Smooth muscle cell (in vitro differentiated cells): ENCODE measurements around the gene GLRA3. TPM values are rescaled to one million over a fixed set of nuclear protein-coding genes. Genes with fewer than 3 reads are reported as not detected.

Experiments
- DNase-seq: peaks from one replicate; lab custom pipeline; 2025; ENCODE audit not compliant: unreplicated experiment; lab: John Stamatoyannopoulos, UW
- H2AFZ ChIP-seq: fragments of 200-600 bp; sonication (generic); 2 replicates; pipeline ENCODE4 v1.6.0; 2016; ENCODE audit warnings: antibody characterized with exemption, low read depth, mild to moderate bottlenecking
- H3F3A ChIP-seq: fragments of 200-600 bp; sonication (generic); 2 replicates; pipeline ENCODE4 v1.6.0; 2017; ENCODE audit warnings: antibody characterized with exemption, low read depth
- H3K27ac ChIP-seq: fragments of 200-600 bp; sonication (generic); 2 replicates; pipeline ENCODE4 v1.5.1; 2016; ENCODE audit warnings: low read depth, mild to moderate bottlenecking
- H3K27me3 ChIP-seq: fragments of 200-600 bp; sonication (generic); 2 replicates; pipeline ENCODE4 v1.6.1; 2016; ENCODE audit warnings: low read depth, mild to moderate bottlenecking
- H3K36me3 ChIP-seq: fragments of 200-600 bp; sonication (generic); 2 replicates; pipeline ENCODE4 v1.5.1; 2016; ENCODE audit warnings: low read depth
- H3K4me1 ChIP-seq: fragments of 200-600 bp; sonication (generic); 2 replicates; pipeline ENCODE4 v1.5.1; 2016; ENCODE audit warnings: low read depth
- H3K4me2 ChIP-seq: fragments of 200-600 bp; sonication (generic); 2 replicates; pipeline ENCODE4 v1.6.0; 2016; ENCODE audit warnings: mild to moderate bottlenecking
- H3K4me3 ChIP-seq: fragments of 200-600 bp; sonication (generic); 2 replicates; pipeline ENCODE4 v1.5.1; 2016; ENCODE audit warnings: mild to moderate bottlenecking
- H3K79me2 ChIP-seq: fragments of 200-600 bp; sonication (generic); 2 replicates; pipeline ENCODE4 v1.6.0; 2016; ENCODE audit warnings: low read depth, mild to moderate bottlenecking
- H3K9ac ChIP-seq: fragments of 200-600 bp; sonication (generic); 2 replicates; pipeline ENCODE4 v1.6.0; 2016; ENCODE audit warnings: low read depth
- H3K9me3 ChIP-seq: fragments of 200-600 bp; sonication (generic); replicated peaks from 2 replicates; pipeline ENCODE4 v1.5.1; 2016; ENCODE audit warnings: low read depth
- H4K20me1 ChIP-seq: fragments of 200-600 bp; sonication (generic); 2 replicates; pipeline ENCODE4 v1.6.0; 2016; ENCODE audit warnings: low read depth
- CTCF ChIP-seq: fragments of 200-600 bp; sonication (generic); IDR thresholded peaks from 2 replicates; pipeline ENCODE4 v1.5.1; 2017; ENCODE audit warnings: borderline replicate concordance, mild to moderate bottlenecking, antibody characterized with exemption; ENCODE audit not compliant: insufficient read depth, poor library complexity, severe bottlenecking
- WGBS: methylation state at CpG from one replicate; pipeline ENCODE4 v1.1.7; 2016; ENCODE audit warnings: low lambda C conversion rate; 5-methylcytosine and 5-hydroxymethylcytosine counted together
- polyA plus RNA-seq: library from polyadenylated mRNA; unstranded; fragments of >200 nt; fragmentation: Nextera tagmentation; extraction: Ambion mirVana; gene quantifications from 2 replicates; pipeline ENCODE4 v1.2.1, GENCODE V29; 2016
- total RNA-seq: library from RNA; depleted of rRNA; stranded (reverse); fragments of >200 nt; gene quantifications from 2 replicates; pipeline ENCODE4 v1.2.3, GENCODE V29; 2014

Gene GLRA3
- total and polyA plus RNA-seq, 2 experiments from 2014 or later: not detected

- no peaks in the 10 kb centered on the region for H4K20me1 ChIP-seq
- no peak overlapping the region for H3K4me3 ChIP-seq
- H3K4me2 ChIP-seq: no peak overlapping the region
- H3K9ac ChIP-seq: no peak overlapping the region
- no peaks in the 10 kb centered on the region for H3K9me3 ChIP-seq
- H3K79me2 ChIP-seq: no peaks in the 10 kb centered on the region
- H3F3A ChIP-seq: no peaks in the 10 kb centered on the region
- no peak for TF ChIP-seq CTCF
- H3K27ac ChIP-seq: no peak overlapping the region
- DNase-seq: no peak
- no peaks in the 10 kb centered on the region for H3K27me3 ChIP-seq
- H3K4me1 ChIP-seq: no peaks in the 10 kb centered on the region
- no peaks in the 10 kb centered on the region for H3K36me3 ChIP-seq
- H2AFZ ChIP-seq: no peak overlapping the region
Measured at GRCh38 chr4:174871407-174871806, 42.4 kb upstream of the GLRA3 start.

GRCh38 chr4:174870311-174870710, 41.3 kb upstream of the GLRA3 start:
- no peak for DNase-seq
- H3F3A ChIP-seq: no peaks in the 10 kb centered on the region
- H3K9me3 ChIP-seq: no peaks in the 10 kb centered on the region
- no peaks in the 10 kb centered on the region for H3K27me3 ChIP-seq
- H4K20me1 ChIP-seq: no peaks in the 10 kb centered on the region
- no peaks in the 10 kb centered on the region for H3K4me1 ChIP-seq
- TF ChIP-seq CTCF: no peak
- no peaks in the 10 kb centered on the region for H3K79me2 ChIP-seq
- H3K27ac ChIP-seq: no peak overlapping the region
- H2AFZ ChIP-seq: no peak overlapping the region
- no peaks in the 10 kb centered on the region for H3K36me3 ChIP-seq
- H3K4me3 ChIP-seq: no peak overlapping the region
- H3K9ac ChIP-seq: no peak overlapping the region
- 10% methylated on average over 2 of the region's 2 CpGs for WGBS
- no peak overlapping the region for H3K4me2 ChIP-seq

- no peak overlapping the region for H3K4me2 ChIP-seq
- no peak for TF ChIP-seq CTCF
- H3F3A ChIP-seq: no peaks in the 10 kb centered on the region
- DNase-seq: no peak
- no peak overlapping the region for H3K4me3 ChIP-seq
- H4K20me1 ChIP-seq: no peaks in the 10 kb centered on the region
- H3K9me3 ChIP-seq: no peaks in the 10 kb centered on the region
- H3K4me1 ChIP-seq: no peaks in the 10 kb centered on the region
- H3K36me3 ChIP-seq: no peaks in the 10 kb centered on the region
- H3K79me2 ChIP-seq: no peaks in the 10 kb centered on the region
- no peak overlapping the region for H3K9ac ChIP-seq
- 65% methylated on average over 3 of the region's 3 CpGs for whole genome bisulfite sequencing
- no peak overlapping the region for H3K27ac ChIP-seq
- H2AFZ ChIP-seq: no peak overlapping the region
- H3K27me3 ChIP-seq: no peaks in the 10 kb centered on the region
Measured at GRCh38 chr4:174869339-174869738, 40.3 kb upstream of the GLRA3 start.

GRCh38 chr4:174867903-174868302, 38.9 kb upstream of the GLRA3 start:
- Histone ChIP-seq H2AFZ (no peak overlapping the region), H4K20me1 (no peaks in the 10 kb centered on the region), H3K4me2 (no peak overlapping the region), H3K27ac (no peak overlapping the region), H3F3A (no peaks in the 10 kb centered on the region), H3K9me3 (no peaks in the 10 kb centered on the region), H3K36me3 (no peaks in the 10 kb centered on the region), H3K27me3 (no peaks in the 10 kb centered on the region), H3K4me1 (no peaks in the 10 kb centered on the region), H3K79me2 (no peaks in the 10 kb centered on the region), H3K9ac (no peak overlapping the region), H3K4me3 (no peak overlapping the region)
- 91% methylated on average over 3 of the region's 3 CpGs for WGBS
- TF ChIP-seq CTCF: no peak
- DNase-seq: no peak
